22Rv1 (cell line): Measurements from ENCODE around the gene NLRP5.

ENCODE experiments used
- H3K27ac ChIP-seq: fragments of 450-650 bp; 2 replicates; pipeline ENCODE4 v1.5.1; 2017
- CTCF ChIP-seq: fragments of 450-650 bp; IDR thresholded peaks from 2 replicates; pipeline ENCODE4 v1.5.1; 2017; ENCODE audit warnings: mild to moderate bottlenecking
- ZFX ChIP-seq: fragments of 450-650 bp; IDR thresholded peaks from 2 replicates; pipeline ENCODE4 v1.6.1; 2017; ENCODE audit warnings: antibody characterized with exemption, borderline replicate concordance

NLRP5 gene

GRCh38 chr19:56080669-56081401, 94.3 kb downstream of the NLRP5 start:
- TF ChIP-seq ZFX = no peak
- peak; percentile 42 for TF ChIP-seq CTCF
- H3K27ac ChIP-seq = no peak overlapping the region

GRCh38 chr19:56083668-56084067, 97.1 kb downstream of the NLRP5 start:
- H3K27ac ChIP-seq = no peak overlapping the region
- no peak for TF ChIP-seq CTCF
- no peak for TF ChIP-seq ZFX

- no peak overlapping the region for H3K27ac ChIP-seq
- TF ChIP-seq CTCF = no peak
- TF ChIP-seq ZFX = no peak
These were observed 98.4 kb downstream of the NLRP5 start for GRCh38 chr19:56084835-56085536.

- no peak overlapping the region for H3K27ac ChIP-seq
- TF ChIP-seq CTCF (no peak), ZFX (no peak)
These were observed 99.1 kb downstream of the NLRP5 start for GRCh38 chr19:56085571-56086275.

GRCh38 chr19:56086671-56087430, 100.3 kb downstream of the NLRP5 start:
- H3K27ac ChIP-seq = no peak overlapping the region
- TF ChIP-seq ZFX (no peak), CTCF (no peak)

GRCh38 chr19:56087647-56088496, 101.3 kb downstream of the NLRP5 start:
- no peak overlapping the region for H3K27ac ChIP-seq
- TF ChIP-seq ZFX (no peak), CTCF (no peak)
